Endodermal cell (in vitro differentiated cells): ENCODE measurements around the gene IL18BP. TPM values are rescaled to one million over a fixed set of nuclear protein-coding genes. Genes with fewer than 3 reads are reported as not detected.

Experiments used
- DNase-seq: peaks from one replicate; pipeline ENCODE4 v3.0.0-alpha.2; 2017
- H3K27ac ChIP-seq: 2 replicates; pipeline ENCODE4 v1.5.1; 2013; ENCODE audit warnings: mild to moderate bottlenecking, low read depth, low read length, moderate library complexity
- H3K27me3 ChIP-seq: 2 replicates; pipeline ENCODE4 v1.6.1; 2013; ENCODE audit warnings: mild to moderate bottlenecking, low read length, moderate library complexity; ENCODE audit not compliant: insufficient read depth, control insufficient read depth, poor library complexity, severe bottlenecking
- H3K36me3 ChIP-seq: 2 replicates; pipeline ENCODE4 v1.7.0; 2013; ENCODE audit warnings: mild to moderate bottlenecking, low read length, moderate library complexity; ENCODE audit not compliant: control insufficient read depth, insufficient read depth
- H3K4me1 ChIP-seq: one replicate; pipeline ENCODE4 v1.7.0; 2013; ENCODE audit warnings: low read length; ENCODE audit not compliant: control insufficient read depth, insufficient read depth
- H3K4me3 ChIP-seq: 2 replicates; pipeline ENCODE4 v1.5.1; 2013; ENCODE audit warnings: mild to moderate bottlenecking, low read length, moderate library complexity
- H3K9ac ChIP-seq: 2 replicates; pipeline ENCODE4 v1.6.1; 2013; ENCODE audit warnings: mild to moderate bottlenecking, low read length, moderate library complexity; ENCODE audit not compliant: poor library complexity, severe bottlenecking; ENCODE audit errors: extremely low read depth
- H3K9me3 ChIP-seq: 2 replicates; pipeline ENCODE4 v1.6.1; 2013; ENCODE audit warnings: mild to moderate bottlenecking, low read length, moderate library complexity; ENCODE audit not compliant: control insufficient read depth
- H3K27ac Mint-ChIP-seq: 2 replicates; pipeline ENCODE4 v1.8.0; 2020; ENCODE audit warnings: mixed read lengths
- H3K27me3 Mint-ChIP-seq: 2 replicates; pipeline ENCODE4 v1.8.0; 2021; ENCODE audit warnings: mild to moderate bottlenecking, mixed read lengths; ENCODE audit not compliant: insufficient read depth
- H3K36me3 Mint-ChIP-seq: 2 replicates; pipeline ENCODE4 v1.8.0; 2020; ENCODE audit warnings: low read depth, mixed read lengths
- H3K4me1 Mint-ChIP-seq: 2 replicates; pipeline ENCODE4 v1.8.0; 2020; ENCODE audit warnings: mixed read lengths
- H3K4me3 Mint-ChIP-seq: 2 replicates; pipeline ENCODE4 v1.8.0; 2020; ENCODE audit warnings: mild to moderate bottlenecking, moderate library complexity, mixed read lengths
- H3K9me3 Mint-ChIP-seq: 2 replicates; pipeline ENCODE4 v1.8.0; 2020; ENCODE audit warnings: mild to moderate bottlenecking, mixed read lengths
- WGBS, 2 experiments: methylation state at CpG; one replicate each; pipeline versions ENCODE4 v1.1.5 to v1.1.7; 2013; ENCODE audit warnings: missing lambda C conversion rate in 2 of 2, mixed read lengths in 1 of 2; ENCODE audit not compliant: insufficient coverage in 1 of 2, insufficient read length in 1 of 2; 5-methylcytosine and 5-hydroxymethylcytosine counted together
- total RNA-seq, 2 donors: library from RNA; stranded (reverse); fragmentation: NEBNext Ultra II Directional in 1 of 2; extraction: Animal tissue kit (Norgen Biotek cat#: 25700) in 1 of 2; gene quantifications; 2 replicates in 1 of 2; 3 replicates in 1 of 2; pipeline ENCODE4 v1.2.1, GENCODE V29; 2021
- TF ChIP-seq, protein P1 (sequence below): fragments of 200-600 bp; sonication (generic); conservative IDR thresholded peaks from 2 replicates; pipeline ENCODE4 v1.5.0; 2021; ENCODE audit warnings: antibody characterized with exemption, mild to moderate bottlenecking

The IL18BP gene
- total RNA-seq, 2 donors from 2014 or later, result 10.8 to 13.0 TPM

DNA sequence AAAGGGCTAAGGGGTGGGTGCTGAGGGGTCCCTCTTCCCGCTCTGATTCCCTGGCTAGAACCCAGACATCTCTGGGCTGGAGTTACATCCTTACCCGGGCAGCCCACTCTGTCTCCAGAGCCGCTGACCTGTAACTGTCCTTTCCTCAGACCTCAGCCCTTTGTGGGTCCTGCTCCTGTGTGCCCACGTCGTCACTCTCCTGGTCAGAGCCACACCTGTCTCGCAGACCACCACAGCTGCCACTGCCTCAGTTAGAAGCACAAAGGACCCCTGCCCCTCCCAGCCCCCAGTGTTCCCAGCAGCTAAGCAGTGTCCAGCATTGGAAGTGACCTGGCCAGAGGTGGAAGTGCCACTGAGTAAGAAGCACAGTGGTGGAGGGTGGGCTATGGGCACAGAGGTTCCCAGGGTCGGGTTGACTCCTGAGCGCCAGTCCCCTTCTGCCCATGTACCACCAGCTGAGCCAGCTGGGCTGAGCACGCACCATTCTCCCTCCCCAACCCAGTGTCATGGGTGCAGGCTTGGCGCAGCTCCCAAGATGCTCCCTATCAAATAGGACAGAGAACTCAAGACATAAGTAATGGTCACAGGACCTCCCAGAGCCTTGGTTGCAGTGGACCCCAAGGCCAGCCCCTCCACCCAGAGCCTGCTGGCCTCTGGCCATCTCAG, 1.6 kb downstream of the IL18BP start:
- 92 to 93% methylated on average over 6 to 10 of the region's 10 CpGs for WGBS, 2 experiments
- H3K27ac Mint-ChIP-seq, result no peak overlapping the region
- TF ChIP-seq, protein P1, sequence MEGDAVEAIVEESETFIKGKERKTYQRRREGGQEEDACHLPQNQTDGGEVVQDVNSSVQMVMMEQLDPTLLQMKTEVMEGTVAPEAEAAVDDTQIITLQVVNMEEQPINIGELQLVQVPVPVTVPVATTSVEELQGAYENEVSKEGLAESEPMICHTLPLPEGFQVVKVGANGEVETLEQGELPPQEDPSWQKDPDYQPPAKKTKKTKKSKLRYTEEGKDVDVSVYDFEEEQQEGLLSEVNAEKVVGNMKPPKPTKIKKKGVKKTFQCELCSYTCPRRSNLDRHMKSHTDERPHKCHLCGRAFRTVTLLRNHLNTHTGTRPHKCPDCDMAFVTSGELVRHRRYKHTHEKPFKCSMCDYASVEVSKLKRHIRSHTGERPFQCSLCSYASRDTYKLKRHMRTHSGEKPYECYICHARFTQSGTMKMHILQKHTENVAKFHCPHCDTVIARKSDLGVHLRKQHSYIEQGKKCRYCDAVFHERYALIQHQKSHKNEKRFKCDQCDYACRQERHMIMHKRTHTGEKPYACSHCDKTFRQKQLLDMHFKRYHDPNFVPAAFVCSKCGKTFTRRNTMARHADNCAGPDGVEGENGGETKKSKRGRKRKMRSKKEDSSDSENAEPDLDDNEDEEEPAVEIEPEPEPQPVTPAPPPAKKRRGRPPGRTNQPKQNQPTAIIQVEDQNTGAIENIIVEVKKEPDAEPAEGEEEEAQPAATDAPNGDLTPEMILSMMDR, result no peak

DNA sequence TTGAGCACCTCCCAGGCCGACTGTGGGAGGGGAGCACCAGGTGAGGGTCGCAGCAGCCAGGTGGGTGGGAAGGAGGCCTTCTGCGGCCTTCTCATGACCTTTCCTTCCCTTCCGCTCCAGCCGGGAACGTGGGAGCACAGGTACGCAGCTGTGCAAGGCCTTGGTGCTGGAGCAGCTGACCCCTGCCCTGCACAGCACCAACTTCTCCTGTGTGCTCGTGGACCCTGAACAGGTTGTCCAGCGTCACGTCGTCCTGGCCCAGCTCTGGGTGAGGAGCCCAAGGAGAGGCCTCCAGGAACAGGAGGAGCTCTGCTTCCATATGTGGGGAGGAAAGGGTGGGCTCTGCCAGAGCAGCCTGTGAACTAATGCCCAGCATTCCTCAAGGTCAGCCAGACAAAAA, 2.6 kb downstream of the IL18BP start:
- Histone ChIP-seq H3K36me3 (peaks cover 48% of the 10 kb centered on the region), H3K27ac (no peak overlapping the region), H3K27me3 (no peaks in the 10 kb centered on the region), H3K9ac (no peak overlapping the region), H3K4me1 (no peaks in the 10 kb centered on the region), H3K4me3 (no peak overlapping the region), H3K9me3 (no peaks in the 10 kb centered on the region)
- TF ChIP-seq, protein P1, result no peak
- Mint-ChIP-seq H3K27ac (peak overlapping the region; percentile 45), H3K36me3 (peaks cover 49% of the 10 kb centered on the region), H3K4me3 (no peak overlapping the region), H3K9me3 (no peaks in the 10 kb centered on the region), H3K27me3 (no peaks in the 10 kb centered on the region), H3K4me1 (no peaks in the 10 kb centered on the region)
- WGBS, 2 experiments, result 94 to 95% methylated on average over 7 to 11 of the region's 11 CpGs
- DNase-seq, result peak; percentile 51

More for the DNA sequence above, 1.6 kb downstream of the IL18BP start:
- H3K4me3 Mint-ChIP-seq, result no peak overlapping the region
- peaks cover 44% of the 10 kb centered on the region for H3K36me3 Mint-ChIP-seq
- H3K4me1 Mint-ChIP-seq, result peaks cover 5% of the 10 kb centered on the region
- DNase-seq, result no peak
- H3K27me3 ChIP-seq, result no peaks in the 10 kb centered on the region
- H3K9me3 ChIP-seq, result no peaks in the 10 kb centered on the region
- peaks cover 9% of the 10 kb centered on the region for H3K4me1 ChIP-seq
- no peaks in the 10 kb centered on the region for H3K9me3 Mint-ChIP-seq
- no peak overlapping the region for H3K9ac ChIP-seq
- no peak overlapping the region for H3K27ac ChIP-seq
- no peak overlapping the region for H3K4me3 ChIP-seq
- H3K36me3 ChIP-seq, result peaks cover 40% of the 10 kb centered on the region
- no peaks in the 10 kb centered on the region for H3K27me3 Mint-ChIP-seq

DNA sequence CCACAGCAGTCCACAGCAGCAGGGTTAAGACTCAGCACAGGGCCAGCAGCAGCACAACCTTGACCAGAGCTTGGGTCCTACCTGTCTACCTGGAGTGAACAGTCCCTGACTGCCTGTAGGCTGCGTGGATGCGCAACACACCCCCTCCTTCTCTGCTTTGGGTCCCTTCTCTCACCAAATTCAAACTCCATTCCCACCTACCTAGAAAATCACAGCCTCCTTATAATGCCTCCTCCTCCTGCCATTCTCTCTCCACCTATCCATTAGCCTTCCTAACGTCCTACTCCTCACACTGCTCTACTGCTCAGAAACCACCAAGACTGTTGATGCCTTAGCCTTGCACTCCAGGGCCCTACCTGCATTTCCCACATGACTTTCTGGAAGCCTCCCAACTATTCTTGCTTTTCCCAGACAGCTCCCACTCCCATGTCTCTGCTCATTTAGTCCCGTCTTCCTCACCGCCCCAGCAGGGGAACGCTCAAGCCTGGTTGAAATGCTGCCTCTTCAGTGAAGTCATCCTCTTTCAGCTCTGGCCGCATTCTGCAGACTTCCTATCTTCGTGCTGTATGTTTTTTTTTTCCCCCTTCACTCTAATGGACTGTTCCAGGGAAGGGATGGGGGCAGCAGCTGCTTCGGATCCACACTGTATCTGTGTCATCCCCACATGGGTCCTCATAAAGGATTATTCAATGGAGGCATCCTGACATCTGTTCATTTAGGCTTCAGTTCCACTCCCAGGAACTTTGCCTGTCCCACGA, 3.3 kb downstream of the IL18BP start:
- H3K4me1 ChIP-seq, result no peaks in the 10 kb centered on the region
- WGBS, 2 experiments, result 88 to 91% methylated on average over 10 of the region's 10 CpGs
- H3K9me3 ChIP-seq, result no peaks in the 10 kb centered on the region
- H3K4me1 Mint-ChIP-seq, result no peaks in the 10 kb centered on the region
- H3K27ac ChIP-seq, result peak overlapping the region; percentile 51
- no peaks in the 10 kb centered on the region for H3K9me3 Mint-ChIP-seq
- no peak overlapping the region for H3K4me3 ChIP-seq
- H3K27me3 Mint-ChIP-seq, result no peaks in the 10 kb centered on the region
- no peaks in the 10 kb centered on the region for H3K27me3 ChIP-seq
- peaks cover 50% of the 10 kb centered on the region for H3K36me3 ChIP-seq
- peak overlapping the region; percentile 45 for H3K27ac Mint-ChIP-seq
- H3K4me3 Mint-ChIP-seq, result no peak overlapping the region
- no peak overlapping the region for H3K9ac ChIP-seq
- H3K36me3 Mint-ChIP-seq, result peaks cover 51% of the 10 kb centered on the region
- TF ChIP-seq, protein P1, result no peak
- DNase-seq, result no peak
